Cardiac muscle cell (in vitro differentiated cells and primary cell): ENCODE data around the gene EHMT1. TPM values are rescaled to one million over a fixed set of nuclear protein-coding genes. Genes with fewer than 3 reads are reported as not detected.

ENCODE experiments used
- DNase-seq, 2 donors: peaks; one replicate each; pipeline versions ENCODE4 v3.0.0 to v3.0.0-alpha.2; 2010 to 2017; ENCODE audit warnings: low read depth in 1 of 2, low spot score in 1 of 2
- H3K27ac ChIP-seq: fragments of 200-600 bp; sonication (generic); 2 replicates; pipeline ENCODE4 v1.5.1; 2016
- H3K27me3 ChIP-seq: fragments of 200-600 bp; sonication (generic); 2 replicates; pipeline ENCODE4 v1.6.0; 2016; ENCODE audit warnings: control low read depth
- H3K36me3 ChIP-seq: fragments of 200-600 bp; sonication (generic); 2 replicates; pipeline ENCODE4 v1.5.1; 2016; ENCODE audit warnings: control low read depth
- H3K4me1 ChIP-seq: fragments of 200-600 bp; sonication (generic); 2 replicates; pipeline ENCODE4 v1.8.1; 2017; ENCODE audit warnings: low read depth, mild to moderate bottlenecking, mixed run types
- H3K4me3 ChIP-seq: fragments of 200-600 bp; sonication (generic); 2 replicates; pipeline ENCODE4 v1.5.1; 2016; ENCODE audit warnings: mild to moderate bottlenecking
- H3K9me3 ChIP-seq: fragments of 200-600 bp; sonication (generic); 2 replicates; pipeline ENCODE4 v1.5.1; 2017; ENCODE audit warnings: low read depth, mild to moderate bottlenecking, control low read depth
- CTCF ChIP-seq: IDR thresholded peaks from 2 replicates; pipeline ENCODE4 v1.5.1; 2012; ENCODE audit warnings: low read depth, mild to moderate bottlenecking, low read length
- polyA plus RNA-seq: library from polyadenylated mRNA; unstranded; fragments of >200 nt; fragmentation: Nextera tagmentation; extraction: Ambion mirVana; gene quantifications from 2 replicates; pipeline ENCODE4 v1.2.1, GENCODE V29; 2016
- total RNA-seq: library from RNA; depleted of rRNA; stranded (reverse); fragments of >200 nt; gene quantifications from 2 replicates; pipeline ENCODE4 v1.2.3, GENCODE V29; 2016

Gene EHMT1
- total and polyA plus RNA-seq, 2 experiments from 2014 or later, result 55.5 to 93.8 TPM

GRCh38 chr9:137750566-137750965, 131.8 kb downstream of the EHMT1 start:
- Histone ChIP-seq H3K27me3 (no peaks in the 10 kb centered on the region), H3K36me3 (peaks cover 21% of the 10 kb centered on the region), H3K4me1 (no peaks in the 10 kb centered on the region), H3K9me3 (no peaks in the 10 kb centered on the region), H3K4me3 (no peak overlapping the region), H3K27ac (no peak overlapping the region)
- DNase-seq, result no peak
- no peak for TF ChIP-seq CTCF

- Histone ChIP-seq H3K27me3 (no peaks in the 10 kb centered on the region), H3K27ac (no peak overlapping the region), H3K9me3 (no peaks in the 10 kb centered on the region), H3K36me3 (peaks cover 18% of the 10 kb centered on the region), H3K4me3 (no peak overlapping the region), H3K4me1 (no peaks in the 10 kb centered on the region)
- no peak for DNase-seq
- no peak for TF ChIP-seq CTCF
Observed at GRCh38 chr9:137751616-137752015, 132.8 kb downstream of the EHMT1 start.

- H3K27ac ChIP-seq, result no peak overlapping the region
- no peaks in the 10 kb centered on the region for H3K9me3 ChIP-seq
- no peaks in the 10 kb centered on the region for H3K4me1 ChIP-seq
- H3K4me3 ChIP-seq, result no peak overlapping the region
- H3K27me3 ChIP-seq, result no peaks in the 10 kb centered on the region
- H3K36me3 ChIP-seq, result peaks cover 22% of the 10 kb centered on the region
- TF ChIP-seq CTCF, result no peak
- no peak for DNase-seq
Observed at GRCh38 chr9:137752426-137752825, 133.6 kb downstream of the EHMT1 start.

GRCh38 chr9:137753192-137753765, 134.5 kb downstream of the EHMT1 start:
- H3K4me1 ChIP-seq, result no peaks in the 10 kb centered on the region
- DNase-seq, result no peak
- H3K27me3 ChIP-seq, result no peaks in the 10 kb centered on the region
- H3K4me3 ChIP-seq, result no peak overlapping the region
- no peak for TF ChIP-seq CTCF
- no peak overlapping the region for H3K27ac ChIP-seq
- H3K36me3 ChIP-seq, result peaks cover 24% of the 10 kb centered on the region
- no peaks in the 10 kb centered on the region for H3K9me3 ChIP-seq

- no peak for TF ChIP-seq CTCF
- peaks cover 33% of the 10 kb centered on the region for H3K36me3 ChIP-seq
- H3K4me3 ChIP-seq, result no peak overlapping the region
- no peaks in the 10 kb centered on the region for H3K4me1 ChIP-seq
- H3K27ac ChIP-seq, result no peak overlapping the region
- DNase-seq, result no peak
- H3K9me3 ChIP-seq, result no peaks in the 10 kb centered on the region
- no peaks in the 10 kb centered on the region for H3K27me3 ChIP-seq
Observed at GRCh38 chr9:137755261-137755927, 136.6 kb downstream of the EHMT1 start.
